Urothelium cell line (cell line): ENCODE data around the gene OR5F1.

ENCODE experiments used
- DNase-seq: peaks from one replicate; pipeline ENCODE4 v3.0.0; 2011; ENCODE audit warnings: low spot score, mixed read lengths
- FAIRE-seq: peaks from 2 replicates; lab custom pipeline; 2011; peaks lifted over from hg19 to GRCh38; lab: Jason Lieb, UNC

The OR5F1 gene

DNA sequence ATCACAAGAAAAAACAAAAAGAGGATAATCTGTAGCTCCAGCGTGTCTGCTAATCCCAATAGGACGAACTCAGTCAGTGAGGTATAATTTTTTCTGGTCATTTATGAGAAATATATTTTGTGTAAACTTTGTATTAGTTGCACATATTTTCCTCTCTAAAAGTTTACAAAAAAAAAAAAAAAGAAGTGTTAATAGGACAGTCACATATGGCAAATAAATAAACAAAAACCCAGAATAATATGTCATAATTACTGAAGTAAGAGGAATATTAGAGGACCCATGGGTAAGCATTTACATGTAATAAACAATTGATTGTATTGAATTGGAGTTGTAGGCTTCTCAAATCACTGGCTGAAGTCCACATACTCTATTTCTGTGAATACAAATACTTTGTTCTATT, at the start of gene OR5F1:
OR5F1 (minus strand) TSS at position 101 of the 400 bp plus-strand sequence; CDS start at position 101, 0 bp downstream.
- FAIRE-seq (no peak), DNase-seq (no peak)

DNA sequence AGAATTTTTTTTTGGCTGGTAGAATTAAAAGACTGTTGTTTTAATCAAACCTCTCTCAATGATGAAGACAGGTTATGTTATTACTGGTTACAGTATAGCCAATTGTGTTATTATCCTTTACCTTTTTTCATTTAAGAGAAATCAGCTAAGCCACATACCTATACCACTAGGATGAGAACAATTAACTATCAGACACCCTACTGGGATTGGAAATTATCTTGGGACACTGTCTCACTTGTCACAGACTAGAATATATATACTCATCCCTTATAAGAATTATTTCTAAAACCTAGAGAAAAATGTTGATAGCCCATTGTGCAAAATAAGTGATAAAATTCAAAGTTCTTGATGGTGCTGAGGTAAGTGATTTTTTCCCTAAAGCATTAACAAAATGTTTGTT, 32.9 kb upstream of the OR5F1 start, which contains the start of gene OR5AS1:
OR5AS1 (plus strand) TSS at position 301 of the 400 bp plus-strand sequence. CDS start 2,765 bp downstream, outside the sequence.
- DNase-seq (no peak), FAIRE-seq (no peak)

DNA sequence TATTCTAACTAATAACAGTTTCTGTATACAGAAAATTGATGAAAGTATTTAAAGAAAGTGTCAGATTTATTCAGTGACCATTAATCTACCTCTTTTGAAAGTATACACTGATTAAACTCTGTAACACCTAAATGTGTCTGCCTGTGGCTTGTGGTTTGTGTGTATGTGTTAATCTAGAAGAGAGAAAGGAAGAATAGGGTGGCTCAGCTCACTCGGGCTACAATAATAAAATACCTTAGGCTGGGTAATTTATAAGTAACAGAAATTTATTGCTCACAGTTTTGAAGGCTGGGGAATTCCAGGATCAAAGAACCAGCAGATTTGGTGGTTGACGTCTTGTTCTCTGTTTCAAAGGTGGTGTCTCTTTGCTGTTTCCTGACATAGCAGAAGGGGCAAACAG, 19.4 kb upstream of the OR5F1 start:
- DNase-seq: no peak
- FAIRE-seq: no peak

DNA sequence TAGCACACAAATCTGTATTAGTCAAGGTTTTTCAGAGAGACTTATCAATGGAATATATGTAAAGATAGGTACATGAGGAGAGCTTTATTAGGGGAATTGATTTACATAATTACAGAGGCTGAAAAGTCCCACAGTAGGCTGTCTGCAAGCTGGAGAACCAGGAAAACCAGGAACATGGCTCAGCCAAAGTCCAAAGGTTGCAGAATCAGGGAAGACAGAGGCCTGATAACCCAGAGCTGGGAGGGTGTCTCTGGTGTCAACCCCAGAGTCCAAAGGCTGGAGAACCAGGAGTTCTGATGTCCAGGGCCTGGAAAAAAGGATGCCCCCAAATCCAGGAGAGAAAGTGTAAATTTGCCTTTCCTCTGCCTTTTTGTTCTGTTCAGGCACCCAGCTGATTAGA, 16.3 kb upstream of the OR5F1 start:
- FAIRE-seq: no peak

DNA sequence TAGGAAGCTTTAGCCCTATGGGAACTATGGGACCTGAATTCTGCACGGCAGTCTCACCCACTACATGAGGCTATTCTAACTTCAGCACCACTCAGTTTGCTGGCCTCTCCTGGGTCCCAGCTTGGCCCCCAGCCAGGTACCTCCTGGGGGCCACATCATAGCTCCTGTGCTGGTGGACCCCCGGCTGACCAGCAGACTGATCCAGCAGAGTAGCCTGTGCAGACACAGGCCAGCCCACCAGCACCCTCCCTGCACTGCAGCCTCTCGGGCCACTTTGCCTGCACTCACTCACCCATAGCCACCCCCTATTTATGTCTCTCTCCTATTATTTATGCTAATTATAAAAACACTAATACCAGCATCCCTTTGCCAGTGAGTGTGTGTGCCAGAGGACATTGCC, 23.5 kb downstream of the OR5F1 start:
- FAIRE-seq (no peak), DNase-seq (no peak)

More for the DNA sequence above, 16.3 kb upstream of the OR5F1 start:
- no peak for DNase-seq

DNA sequence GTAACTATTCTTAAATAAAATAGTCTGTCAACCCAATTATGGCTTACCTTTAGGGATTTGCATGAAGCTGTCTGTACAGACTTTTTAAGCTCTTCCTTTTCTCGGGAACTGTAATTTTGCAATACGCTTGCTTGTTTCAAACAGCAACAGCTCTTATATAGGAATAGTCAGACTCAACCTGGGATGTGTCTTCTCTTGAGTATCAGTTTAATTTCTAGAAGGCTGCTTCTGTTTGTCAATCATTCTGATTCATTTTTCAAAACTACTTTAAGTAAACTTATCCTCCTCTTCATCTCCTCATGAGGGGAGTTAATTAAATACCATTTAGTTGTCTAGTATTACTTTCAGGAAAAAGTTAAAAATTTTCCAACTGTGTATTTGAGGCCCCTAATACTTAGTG, 24.6 kb downstream of the OR5F1 start, which contains the start of gene OR10AG1:
OR10AG1 (minus strand) TSS at position 101 of the 400 bp plus-strand sequence; CDS start at position 63, 38 bp downstream.
- no peak for DNase-seq

DNA sequence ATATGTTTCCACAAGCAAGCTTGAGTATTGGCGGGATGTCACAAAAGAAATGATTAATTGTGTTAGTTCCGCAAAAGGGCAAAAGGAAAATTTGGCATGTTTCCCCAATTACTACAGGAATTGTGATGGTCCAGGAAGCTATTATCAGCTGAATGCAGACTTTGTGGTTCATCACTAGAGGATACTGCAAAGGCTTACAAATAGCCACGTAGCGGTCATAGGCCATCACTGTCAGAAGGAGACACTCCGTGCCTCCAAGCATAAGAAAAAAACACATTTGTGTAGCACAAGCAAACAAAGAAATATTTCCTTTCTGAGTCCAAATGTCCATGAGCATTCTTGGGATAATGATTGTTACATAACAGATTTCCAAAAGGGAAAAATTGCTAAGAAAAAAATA, 26.5 kb downstream of the OR5F1 start:
- DNase-seq (no peak), FAIRE-seq (no peak)

More for the DNA sequence above, 24.6 kb downstream of the OR5F1 start, which contains the start of gene OR10AG1:
- FAIRE-seq: no peak

DNA sequence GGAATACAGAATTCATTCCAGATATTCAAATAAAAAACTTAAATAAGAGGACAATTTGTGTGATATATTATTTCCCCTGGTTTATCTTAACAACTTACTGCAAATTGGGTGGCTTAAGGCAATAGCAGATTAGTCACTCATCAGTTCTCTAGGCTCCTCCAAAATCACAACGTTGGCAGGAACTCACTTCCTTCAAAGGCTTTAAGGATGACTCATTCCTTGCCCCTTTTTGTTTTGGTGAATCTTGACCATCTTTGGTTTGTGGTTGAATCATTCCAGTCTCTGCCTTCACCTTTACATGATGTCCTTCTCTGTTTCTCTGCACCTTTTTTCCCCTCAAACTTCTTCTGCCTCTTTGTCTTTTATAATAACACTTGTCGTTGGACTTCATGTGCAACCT, 28.0 kb downstream of the OR5F1 start:
- DNase-seq (peak; percentile 46), FAIRE-seq (no peak)

DNA sequence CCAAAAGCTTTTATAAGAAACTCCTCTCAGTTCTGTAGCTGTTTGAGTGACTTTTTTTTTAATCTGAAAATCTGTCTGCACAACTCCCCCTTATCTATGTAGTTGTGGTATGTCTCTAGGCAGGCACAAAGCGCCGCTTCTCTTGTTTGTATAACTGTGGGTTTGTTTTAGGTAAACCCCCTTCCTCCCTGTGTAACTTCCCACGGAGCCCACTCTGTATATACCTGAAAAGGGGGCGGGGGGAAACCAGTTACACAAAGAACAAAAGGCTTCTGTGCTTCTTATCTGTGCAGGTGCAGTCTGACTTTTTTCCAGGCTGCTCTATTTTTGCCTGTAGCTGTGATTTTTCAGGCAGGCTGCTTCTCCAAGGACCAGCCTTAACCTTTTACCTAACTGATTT, 37.9 kb downstream of the OR5F1 start:
- FAIRE-seq: no peak
- DNase-seq: no peak

DNA sequence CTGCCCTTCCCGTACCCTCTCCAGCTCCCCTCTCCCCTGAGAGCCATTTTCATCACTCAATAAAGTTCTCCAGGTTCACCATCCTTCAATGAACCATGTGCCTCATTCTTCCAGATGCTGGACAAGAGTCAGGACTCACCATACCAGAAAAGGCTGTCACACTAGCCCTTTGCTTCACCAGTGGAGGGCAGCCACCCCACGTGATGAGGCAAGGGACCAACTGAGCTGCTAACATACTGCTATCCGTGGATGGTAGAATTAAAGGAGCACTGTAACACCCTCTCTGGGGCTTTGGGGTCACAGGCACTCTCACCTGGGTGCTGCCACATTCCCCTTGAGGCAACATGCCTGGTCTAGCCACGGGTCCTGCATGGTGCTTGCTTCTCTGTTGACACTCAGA, 45.1 kb downstream of the OR5F1 start:
- DNase-seq (no peak), FAIRE-seq (no peak)
